GM18508 (cell line): ENCODE measurements around the gene TMEM255B.

ENCODE experiments used
- ATAC-seq: cut with Tn5 transposase; IDR thresholded peaks from one replicate; pipeline ENCODE4 v1.9.1; 2021; ENCODE audit warnings: moderate number of reproducible peaks; ENCODE audit not compliant: insufficient read depth, unreplicated experiment

Gene TMEM255B

DNA sequence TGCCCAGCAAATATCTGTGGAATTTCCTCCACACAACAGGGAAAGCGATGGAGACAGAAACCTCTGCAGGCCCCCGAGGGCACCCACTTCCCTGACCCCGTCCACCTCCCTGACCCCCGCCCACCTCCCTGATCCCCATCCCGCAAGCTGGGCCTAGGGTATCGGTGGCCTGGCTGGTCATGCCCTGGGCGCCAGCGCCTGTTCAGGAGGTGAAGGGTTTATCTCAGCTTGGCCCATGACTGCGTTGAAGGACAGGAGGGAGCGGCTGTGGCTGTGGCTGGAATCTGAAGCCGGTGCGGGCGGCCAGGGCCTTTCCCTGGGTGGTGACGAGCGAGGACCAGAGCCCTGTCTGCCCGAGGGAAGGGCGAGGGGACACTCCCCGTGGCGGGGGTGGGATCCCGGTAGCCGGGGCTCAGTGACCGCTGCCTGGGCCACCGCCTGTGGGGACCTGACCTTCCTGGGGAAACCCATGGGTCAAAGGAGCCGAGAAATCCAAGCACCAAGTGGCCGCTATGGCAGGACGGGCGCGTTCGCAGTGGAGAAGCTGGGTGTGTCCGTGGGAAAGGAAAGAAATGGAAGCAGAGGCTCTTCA lies 84.1 kb downstream of the TMEM255B start:
- no peak for ATAC-seq

DNA sequence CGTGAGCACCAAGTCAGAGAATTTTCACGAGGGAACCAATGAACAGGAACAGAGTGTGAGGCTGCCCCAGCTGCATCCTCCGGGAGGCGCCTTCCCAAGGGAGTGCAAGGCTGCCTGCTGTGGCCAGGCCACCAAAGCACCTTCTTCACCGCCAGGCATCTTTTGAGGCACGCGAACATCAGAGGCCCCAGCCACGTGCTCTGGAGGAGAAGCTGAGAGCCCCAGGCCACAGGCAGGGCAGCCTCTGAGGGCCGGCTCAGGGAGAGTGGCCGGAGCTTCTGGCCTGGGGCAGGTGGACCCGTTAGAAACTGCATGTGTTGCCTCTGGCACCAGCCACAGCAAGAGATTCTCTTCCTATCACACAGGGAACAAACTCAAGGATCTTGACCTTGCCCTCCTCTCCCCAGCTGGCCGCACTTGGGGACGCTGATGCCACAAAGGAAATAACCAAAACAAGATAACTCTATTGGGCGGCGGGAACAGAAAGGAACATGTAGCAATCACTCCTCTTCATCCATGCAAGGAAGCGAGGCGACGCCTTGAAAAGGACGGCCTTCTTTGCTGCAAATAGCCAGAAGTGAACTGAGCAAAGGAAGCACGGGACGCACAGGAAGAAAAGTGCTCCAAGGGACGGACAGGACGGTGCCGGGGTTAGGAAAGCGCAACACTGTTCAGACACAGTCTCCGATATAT lies 85.0 kb downstream of the TMEM255B start:
- no peak for ATAC-seq

DNA sequence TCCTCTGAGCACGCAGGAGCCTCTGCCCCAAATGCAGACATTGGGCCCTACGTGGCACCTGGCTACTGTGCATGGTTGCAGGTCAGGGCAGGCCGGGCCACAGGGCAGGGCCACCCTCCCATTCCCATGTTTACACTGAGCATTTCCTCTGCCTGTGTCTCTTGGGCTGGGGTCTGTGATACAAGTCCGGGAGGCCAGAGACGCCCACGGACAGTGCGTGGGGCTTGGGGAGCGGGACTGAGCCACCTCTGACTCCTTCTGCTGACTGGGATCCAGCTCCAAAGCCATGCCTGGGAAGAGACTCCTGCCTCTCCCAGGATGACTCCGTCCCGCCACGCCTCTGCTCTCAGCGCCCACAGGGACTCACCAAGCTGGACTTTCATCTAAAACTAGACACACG lies 86.0 kb downstream of the TMEM255B start:
- no peak for ATAC-seq

DNA sequence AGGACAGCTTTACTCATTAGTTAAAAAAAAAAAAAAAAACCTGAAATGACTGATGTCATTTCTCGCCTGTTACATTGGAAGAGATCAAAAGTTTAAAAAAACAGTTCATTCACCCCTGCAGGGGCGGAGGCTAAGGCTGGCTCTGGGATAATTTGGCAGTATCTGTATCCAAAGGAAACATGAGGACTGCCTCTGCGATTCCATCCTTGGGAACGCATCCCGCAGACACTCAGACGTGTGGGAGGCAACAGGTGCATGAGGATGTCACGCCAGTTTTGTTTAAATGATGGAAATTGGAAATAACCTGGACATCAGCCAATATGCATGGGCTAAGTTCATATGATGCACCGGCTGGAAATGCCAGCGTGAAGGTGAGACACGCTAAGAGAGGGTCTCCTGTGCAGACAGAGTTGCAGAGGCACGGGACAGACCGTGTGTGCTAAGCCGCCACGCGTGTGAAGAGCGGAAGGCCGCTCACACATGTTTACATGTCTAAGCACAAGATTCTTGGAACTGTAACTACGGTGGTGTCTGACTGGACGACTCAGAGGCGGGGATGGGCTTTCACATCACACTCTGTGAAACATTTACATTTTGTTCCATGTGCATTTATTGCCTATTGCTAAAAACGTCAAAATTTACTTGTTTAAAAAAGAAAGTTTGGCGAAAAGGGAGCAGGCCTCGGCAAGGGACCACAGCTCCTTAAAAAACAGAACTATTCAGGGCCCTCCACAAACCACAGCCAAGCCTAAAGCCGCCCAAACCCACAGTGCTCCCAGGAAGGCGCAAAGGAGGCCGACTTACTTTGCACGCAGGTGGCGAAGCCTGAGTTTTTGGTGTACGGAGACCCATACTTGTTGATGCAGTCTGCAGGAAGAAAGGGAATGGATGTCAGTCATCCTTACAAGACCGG lies 87.0 kb downstream of the TMEM255B start:
- no peak for ATAC-seq

DNA sequence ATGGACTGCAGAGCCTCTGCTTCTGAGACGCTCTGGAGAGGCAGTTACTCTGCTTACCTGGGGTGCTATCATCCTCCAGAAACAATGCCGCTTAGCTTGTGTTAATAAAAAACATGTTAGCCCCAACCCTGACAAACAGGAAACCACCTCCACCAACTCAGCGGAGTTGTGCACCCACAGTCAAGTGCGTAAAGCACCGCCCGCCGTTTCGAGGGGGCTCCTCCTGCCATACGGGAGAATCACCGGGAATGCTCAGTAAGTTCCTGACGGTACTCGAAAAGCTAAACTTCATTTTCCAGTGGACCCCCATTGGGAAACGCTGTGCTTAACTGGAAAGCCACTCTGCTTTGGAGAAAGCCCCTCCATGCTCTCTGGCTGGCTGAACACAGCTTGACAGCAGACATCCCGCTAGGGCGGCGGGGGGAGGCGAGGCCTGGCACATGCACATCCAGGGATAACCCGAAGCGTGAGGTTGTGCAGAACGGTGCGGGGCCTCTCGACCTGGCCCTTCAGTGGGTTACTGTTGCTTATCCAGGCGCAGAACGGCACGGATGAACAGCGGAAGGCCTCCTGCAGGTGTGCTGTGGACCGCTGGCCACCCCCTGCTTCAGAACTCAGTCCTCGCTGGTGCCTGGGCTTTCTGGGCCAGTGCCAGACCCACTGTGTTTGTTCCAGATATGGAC lies 87.8 kb downstream of the TMEM255B start:
- ATAC-seq = no peak

DNA sequence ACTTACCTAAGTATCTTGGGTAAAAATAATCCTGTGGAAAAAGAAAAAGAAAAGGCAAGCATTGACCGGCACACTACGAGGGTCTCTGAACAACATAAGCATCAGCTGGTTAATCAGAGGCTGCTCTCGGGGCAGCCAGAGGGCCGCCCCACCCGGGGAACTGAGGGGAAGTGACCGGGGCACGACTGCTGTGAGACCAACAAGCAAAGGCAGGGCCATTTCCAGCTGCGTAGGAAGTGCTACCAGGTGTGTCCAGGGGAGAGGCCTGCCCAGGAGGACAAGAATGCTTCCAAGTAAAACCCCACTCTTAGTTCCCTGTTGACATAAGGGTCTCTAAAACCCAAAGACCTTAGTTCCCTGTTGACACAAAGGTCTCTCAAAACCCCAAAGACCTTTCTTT lies 89.0 kb downstream of the TMEM255B start:
- no peak for ATAC-seq

DNA sequence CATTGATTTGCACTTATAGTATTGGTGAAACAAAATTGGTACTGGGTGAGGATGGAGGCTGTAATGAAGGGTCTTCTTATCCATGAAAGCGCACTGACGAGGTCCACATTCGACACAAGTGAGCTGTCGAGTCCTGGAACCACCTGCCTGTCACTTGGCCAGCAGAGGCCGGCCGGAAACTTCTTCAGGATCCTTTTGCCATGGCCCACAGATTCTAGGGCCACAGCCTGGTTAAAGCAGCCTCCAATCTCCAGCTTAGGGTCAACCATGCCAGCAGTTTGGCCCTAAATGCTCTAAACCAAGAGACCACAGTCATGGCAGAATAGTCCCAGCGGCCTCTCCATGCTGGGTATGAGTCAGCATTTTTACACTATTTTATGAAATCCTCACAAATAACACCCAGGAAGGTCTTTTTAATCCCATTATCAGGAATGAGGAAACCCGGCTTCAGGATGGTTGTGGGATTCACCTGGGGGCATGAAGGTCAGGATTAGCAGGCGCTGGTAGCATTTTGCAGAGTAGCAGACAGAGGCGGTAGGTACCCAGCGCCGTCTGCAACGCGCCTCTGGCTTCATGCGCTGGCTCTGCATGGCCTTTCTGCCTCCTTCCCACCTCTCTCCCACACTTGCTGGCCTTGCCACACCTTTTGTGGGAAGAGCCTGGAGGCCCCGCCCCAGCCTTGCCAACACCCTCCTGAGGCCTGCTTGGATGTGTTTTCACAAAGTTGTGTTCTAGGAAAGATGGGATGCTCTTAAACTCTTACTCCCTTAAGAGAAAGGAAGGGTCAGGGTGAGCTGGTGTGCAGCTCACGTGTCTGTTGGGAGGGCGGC lies 89.6 kb downstream of the TMEM255B start:
- ATAC-seq = no peak

DNA sequence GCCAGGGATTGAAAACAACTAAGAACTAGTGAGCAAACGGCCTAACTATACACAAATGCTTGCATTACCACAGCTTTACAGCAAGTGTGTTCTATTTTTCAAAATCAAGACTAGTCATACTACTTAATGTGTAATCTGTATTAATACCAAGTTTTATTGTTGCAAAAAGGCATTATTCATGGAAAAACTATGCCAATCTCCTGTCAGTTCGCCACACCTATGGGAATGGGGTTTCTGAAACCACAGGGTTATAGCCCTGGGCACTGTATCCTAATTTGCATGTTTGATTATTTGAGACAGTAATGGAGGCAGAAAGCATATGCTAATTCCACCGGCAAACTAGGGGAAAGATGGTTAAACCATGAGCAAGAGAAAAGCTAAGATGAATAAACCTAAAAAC lies 90.5 kb downstream of the TMEM255B start:
- ATAC-seq = no peak

DNA sequence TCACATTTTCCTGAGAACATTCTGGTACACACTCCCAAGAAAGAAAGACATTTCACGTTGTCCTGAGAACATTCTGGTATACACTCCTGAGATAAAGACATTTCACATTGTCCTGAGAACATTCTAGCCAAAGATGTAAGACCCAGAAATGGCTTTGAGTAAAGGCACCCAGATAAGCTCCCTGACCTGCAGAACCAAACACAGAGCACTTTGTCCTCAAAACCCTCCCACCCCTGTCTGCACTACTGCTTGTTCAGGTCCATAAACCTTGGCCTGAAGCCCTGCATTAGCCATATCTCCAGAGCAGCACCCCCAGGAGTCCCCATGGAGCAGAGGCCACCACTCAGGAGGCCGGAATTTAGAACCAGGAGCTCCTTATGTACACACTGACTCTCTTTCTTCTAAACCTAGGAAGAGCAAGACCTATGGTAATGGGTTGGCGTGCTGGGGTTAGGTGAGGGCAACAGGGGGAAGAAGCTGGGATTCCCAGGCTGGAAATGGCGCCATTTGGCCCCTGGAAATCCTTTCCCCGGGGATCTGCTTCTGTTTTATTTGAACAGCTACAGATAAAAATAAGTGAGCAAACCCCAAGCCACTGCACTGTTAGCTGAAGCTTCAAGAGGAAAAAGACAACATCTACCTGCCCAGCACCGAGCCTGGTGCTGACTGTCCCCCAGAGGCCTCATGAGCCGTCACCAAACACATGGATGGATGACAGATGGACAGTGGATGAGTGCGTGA lies 91.1 kb downstream of the TMEM255B start:
- ATAC-seq = no peak

DNA sequence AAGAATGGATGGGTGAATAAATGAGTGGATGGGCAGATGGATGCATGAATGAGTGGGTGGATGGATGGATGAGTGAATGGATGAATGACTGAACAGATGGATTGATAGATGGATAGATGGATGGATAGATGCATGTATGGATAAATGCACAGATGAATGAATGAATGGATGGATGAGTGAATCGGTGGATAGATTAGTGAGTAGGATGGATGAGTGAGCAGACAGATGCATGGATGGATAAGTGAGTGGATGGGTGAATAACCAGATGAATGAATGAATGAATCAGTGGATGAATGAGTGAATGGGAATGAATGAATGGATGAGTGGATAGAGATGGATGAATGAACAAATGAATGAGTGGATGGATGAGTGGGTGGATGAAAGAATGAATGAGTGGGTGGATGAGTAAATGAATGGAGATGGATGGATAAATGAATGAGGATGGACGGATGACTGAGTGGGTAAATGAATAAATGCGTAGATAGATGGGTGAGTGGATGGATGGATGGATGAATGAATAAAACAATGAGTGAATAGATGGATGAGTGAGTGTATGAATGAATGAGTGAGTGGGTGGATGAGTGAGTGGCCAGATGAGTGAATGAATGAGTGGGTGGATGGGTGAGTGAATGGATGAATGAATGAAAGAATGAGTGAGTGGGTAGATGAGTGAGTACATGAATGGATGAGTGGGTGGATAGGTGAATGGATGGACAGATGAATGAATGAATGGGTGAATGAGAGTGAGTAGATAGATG lies 91.9 kb downstream of the TMEM255B start:
- ATAC-seq = no peak

DNA sequence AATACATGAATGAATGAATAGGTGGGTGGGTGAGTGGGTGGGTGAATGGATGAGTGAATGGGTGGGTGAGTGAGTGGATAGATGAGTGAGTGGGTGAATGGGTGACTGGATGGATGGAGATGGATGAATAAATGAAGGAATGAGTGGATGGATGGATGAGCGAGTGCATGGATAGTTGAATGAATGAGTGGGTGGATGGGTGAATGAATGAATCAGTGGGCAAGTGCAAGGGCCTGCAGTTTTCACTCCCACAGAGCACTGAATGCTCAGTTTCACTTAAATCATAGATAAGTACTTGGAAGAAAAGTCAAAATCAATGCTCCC lies 92.4 kb downstream of the TMEM255B start:
- no peak for ATAC-seq

DNA sequence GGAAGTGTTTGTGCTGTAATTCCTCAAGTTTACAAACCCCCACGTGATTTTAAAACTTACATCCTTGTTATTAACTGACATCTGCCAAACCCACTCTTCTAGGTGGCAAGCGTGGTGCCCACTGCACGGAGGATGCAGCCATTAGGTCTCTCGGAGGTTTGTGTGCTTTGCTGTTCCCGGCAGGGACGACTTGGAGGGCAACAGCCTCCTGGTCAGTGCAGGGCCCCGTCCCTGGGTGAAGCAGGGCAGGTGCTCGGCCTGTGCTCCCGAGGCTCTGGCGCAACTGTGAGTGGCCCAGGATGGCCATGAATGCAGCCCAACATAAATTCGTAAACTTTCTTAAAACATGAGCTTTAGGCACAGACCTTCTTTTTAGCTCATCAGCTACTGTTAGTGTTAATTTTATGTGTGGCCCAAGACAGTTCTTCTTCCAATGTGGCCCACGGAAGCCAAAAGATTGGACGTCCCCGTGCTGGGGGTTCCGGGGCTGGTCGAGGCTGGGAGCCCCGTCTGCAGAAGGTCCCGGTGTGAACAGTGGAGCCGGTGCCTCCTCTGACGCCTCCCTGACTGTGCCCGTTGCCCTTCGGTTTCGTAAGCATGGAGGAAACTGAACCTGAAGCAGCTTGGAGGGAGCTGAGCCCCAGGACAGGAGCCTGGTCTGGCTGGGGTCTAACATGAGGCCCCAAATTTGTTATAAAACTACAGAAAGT lies 93.0 kb downstream of the TMEM255B start:
- no peak for ATAC-seq

DNA sequence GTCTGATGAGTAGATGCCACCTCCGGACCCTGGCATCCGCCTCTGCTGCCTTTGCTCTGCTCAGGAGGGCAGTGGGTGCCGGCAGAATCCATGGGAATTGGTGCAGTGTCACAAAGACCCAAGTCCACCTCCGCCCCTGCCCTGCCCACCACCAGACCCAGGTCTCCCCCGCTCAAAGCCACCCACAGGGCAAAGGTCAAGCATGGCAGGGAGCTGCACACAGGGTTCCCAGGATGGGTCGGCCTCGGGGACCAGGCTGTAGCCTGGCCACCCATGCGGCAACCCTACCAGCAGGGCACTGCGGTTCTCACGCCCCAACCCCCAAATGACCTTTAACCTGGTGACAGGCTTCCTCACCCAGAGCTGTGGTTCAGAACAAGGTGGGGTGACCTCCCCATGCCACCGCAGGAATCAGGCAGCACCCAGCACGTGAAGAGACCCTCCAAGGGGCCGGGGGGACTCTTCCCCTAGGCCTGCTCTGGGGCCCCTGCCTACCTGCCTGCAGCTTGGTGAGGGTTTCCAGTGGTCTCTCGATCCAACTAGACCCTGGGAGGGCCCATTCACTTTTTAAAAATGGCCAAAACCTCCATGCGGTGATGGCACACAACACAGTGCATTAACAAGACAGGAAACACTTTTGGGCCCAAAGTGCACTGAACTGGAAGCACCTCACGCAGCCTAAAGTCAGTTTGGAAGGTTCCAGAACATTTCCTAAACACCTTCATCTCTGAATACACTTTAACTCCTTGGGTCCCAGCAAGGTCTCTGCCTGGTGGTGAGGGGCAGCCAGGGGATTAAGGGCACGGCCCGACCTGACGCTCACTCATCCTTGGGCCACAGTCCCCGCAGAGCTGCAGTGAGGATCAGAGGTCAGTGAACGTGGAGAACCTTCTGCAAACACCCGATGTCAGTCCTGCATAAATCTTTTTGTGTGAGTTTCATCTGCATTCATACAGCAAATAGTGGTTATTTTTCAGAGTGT lies 93.8 kb downstream of the TMEM255B start:
- ATAC-seq = no peak

DNA sequence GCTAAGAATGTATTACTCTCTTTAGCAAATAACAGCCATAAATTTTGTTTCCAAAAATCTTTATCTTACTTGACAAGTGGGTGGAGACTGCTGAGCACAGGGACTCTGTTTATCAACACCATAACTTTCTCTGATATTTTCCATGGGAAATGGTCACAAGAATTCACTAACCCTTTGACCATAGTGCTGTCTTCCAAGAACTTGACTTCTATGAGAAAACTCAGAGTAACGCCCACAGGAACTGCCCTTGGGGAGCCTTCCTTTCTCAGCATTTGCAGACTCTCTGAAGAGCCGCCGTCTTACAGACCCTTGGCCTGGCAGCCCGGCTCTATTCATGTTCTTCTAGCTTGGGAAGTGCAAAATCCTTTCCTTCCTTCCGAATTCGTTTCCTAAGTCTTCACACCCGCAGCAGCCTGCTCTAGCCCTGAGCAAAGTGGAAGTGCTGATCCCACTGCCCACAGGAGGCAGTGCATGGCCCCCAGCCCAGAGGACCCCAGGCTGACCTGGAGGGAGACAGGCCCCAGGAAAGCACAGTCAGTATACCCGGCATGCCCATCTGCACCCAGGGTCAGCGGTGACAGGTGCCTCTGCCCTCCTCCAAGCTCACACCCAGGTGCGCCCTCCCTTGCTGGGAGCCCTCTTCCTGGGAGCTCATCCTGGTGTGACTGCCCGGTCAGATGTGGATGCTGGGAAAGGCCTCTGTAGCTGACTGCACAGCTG lies 94.7 kb downstream of the TMEM255B start:
- ATAC-seq = no peak

DNA sequence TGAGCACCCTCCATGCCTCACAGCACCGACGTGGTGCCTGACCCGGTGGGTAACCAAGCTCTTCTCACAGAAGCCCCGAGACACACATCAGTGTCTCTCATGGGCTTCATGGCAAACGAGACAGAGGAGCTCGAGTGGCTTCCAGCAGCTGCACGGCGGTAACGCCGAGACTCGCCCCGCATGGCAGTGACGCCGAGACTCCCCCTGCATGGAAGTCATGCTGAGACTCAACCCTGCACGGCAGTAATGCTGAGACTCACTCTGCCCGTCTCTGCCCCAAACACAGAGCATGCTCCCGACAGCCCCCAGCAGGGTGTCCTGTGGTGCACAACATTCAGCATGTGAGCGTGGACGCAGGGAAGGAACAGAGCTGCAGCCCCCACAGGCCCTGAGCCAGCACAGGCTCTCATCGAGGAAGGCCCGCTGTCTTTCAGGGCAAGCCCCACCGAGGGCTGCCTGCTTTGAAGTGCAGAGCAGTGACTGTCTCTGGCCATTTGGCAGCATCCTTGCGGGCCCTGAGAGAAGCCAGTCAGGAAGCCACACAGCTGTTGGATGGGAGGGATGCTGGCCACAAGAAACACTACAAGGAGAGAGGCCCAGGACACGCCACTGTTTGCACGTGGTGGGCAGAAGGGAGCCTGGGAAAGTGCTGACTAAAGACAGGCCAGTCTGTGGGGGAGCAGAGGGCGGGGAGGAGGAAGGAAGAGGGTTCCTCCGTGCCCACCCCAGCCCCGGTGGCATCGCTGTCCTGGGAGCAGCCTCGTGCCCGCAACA lies 95.4 kb downstream of the TMEM255B start:
- ATAC-seq = no peak
